Esophagus (tissue), 2 donors: ENCODE measurements around the gene PSMD9. TPM values are rescaled to one million over a fixed set of nuclear protein-coding genes. Genes with fewer than 3 reads are reported as not detected.
A peak's percentile ranks its signal among the peaks of the same experiment; 100 is the strongest.
"Not testable (repeated sequence)": the region's sequence is repeated elsewhere in the genome, so short reads cannot be mapped to it uniquely, and the experiment has no call there.

ENCODE experiments used
- H3K27ac ChIP-seq, 2 donors: one replicate each; pipeline ENCODE4 v1.5.1; 2013; ENCODE audit warnings: low read depth in 2 of 2, mild to moderate bottlenecking in 2 of 2, inconsistent platforms in 1 of 2, low read length in 1 of 2, moderate library complexity in 1 of 2
- H3K27me3 ChIP-seq, 2 donors: one replicate each; pipeline ENCODE4 v1.6.1; 2013; ENCODE audit warnings: low read length in 2 of 2, control low read depth in 1 of 2, mild to moderate bottlenecking in 1 of 2; ENCODE audit not compliant: insufficient read depth in 2 of 2, control insufficient read depth in 1 of 2
- H3K36me3 ChIP-seq, 2 donors: one replicate each; pipeline ENCODE4 v1.6.1; 2013; ENCODE audit warnings: low read length in 1 of 2; ENCODE audit not compliant: control insufficient read depth in 2 of 2, insufficient read depth in 2 of 2
- H3K4me1 ChIP-seq, 2 donors: one replicate each; pipeline ENCODE4 v1.6.1; 2013; ENCODE audit warnings: low read length in 1 of 2; ENCODE audit not compliant: control insufficient read depth in 2 of 2, insufficient read depth in 2 of 2
- H3K4me3 ChIP-seq, 2 donors: one replicate each; pipeline ENCODE4 v1.5.1; 2013; ENCODE audit warnings: low read length in 2 of 2, mild to moderate bottlenecking in 2 of 2, low read depth in 1 of 2, moderate library complexity in 1 of 2
- H3K9me3 ChIP-seq, 2 donors: one replicate each; pipeline ENCODE4 v1.6.1; 2013; ENCODE audit warnings: mild to moderate bottlenecking in 2 of 2, low read depth in 1 of 2, low read length in 1 of 2, moderate library complexity in 1 of 2; ENCODE audit not compliant: control insufficient read depth in 2 of 2, insufficient read depth in 1 of 2
- WGBS, 2 donors: extraction: QIAGEN DNeasy Blood & Tissue Kit; methylation state at CpG; one replicate each; pipeline ENCODE4 v1.1.7; 2013; 5-methylcytosine and 5-hydroxymethylcytosine counted together
- polyA plus RNA-seq, 2 donors: library from polyadenylated mRNA; stranded (reverse); fragments of 200-250 nt; gene quantifications; one replicate each; pipeline ENCODE4 v1.2.3, GENCODE V29; 2013
- donor health status: healthy with polysubstance abuse.
- donor health status: Bipolar disorder and iron deficiency.

Gene PSMD9
- polyA plus RNA-seq, 2 donors: 18.3 to 88.2 TPM

GRCh38 chr12:121857322-121858246, 31.0 kb upstream of the PSMD9 start:
- H3K4me1 ChIP-seq: no peaks in the 10 kb centered on the region
- H3K9me3 ChIP-seq: no peaks in the 10 kb centered on the region
- 83% methylated on average over 11 of the region's 11 CpGs for WGBS, 2 donors
- H3K4me3 ChIP-seq: no peak overlapping the region
- H3K27ac ChIP-seq: no peak overlapping the region
- H3K27me3 ChIP-seq: no peaks in the 10 kb centered on the region
- H3K36me3 ChIP-seq: no peaks in the 10 kb centered on the region

GRCh38 chr12:121858318-121858661, 30.3 kb upstream of the PSMD9 start:
- no peaks in the 10 kb centered on the region for H3K4me1 ChIP-seq
- H3K36me3 ChIP-seq: no peaks in the 10 kb centered on the region
- H3K27me3 ChIP-seq: no peaks in the 10 kb centered on the region
- H3K27ac ChIP-seq: peak overlapping the region; percentile 71 to 80
- 82 to 87% methylated on average over 10 of the region's 10 CpGs for whole genome bisulfite sequencing, 2 donors
- no peak overlapping the region for H3K4me3 ChIP-seq
- H3K9me3 ChIP-seq: no peaks in the 10 kb centered on the region

GRCh38 chr12:121858662-121859572, 29.7 kb upstream of the PSMD9 start, which contains the start of gene HPD:
Gene HPD (minus strand): TSS chr12:121858859. CDS start chr12:121858823, 36 bp downstream.
- Histone ChIP-seq H3K4me3 (no peak within 1 kb of the TSS), H3K27ac (peak within 1 kb of the TSS; percentile 71 to 80), H3K36me3 (no peaks in the 10 kb centered on the region), H3K4me1 (no peaks in the 10 kb centered on the region), H3K27me3 (no peaks in the 10 kb centered on the region), H3K9me3 (no peaks in the 10 kb centered on the region)
- 61 to 69% methylated on average over 16 of the region's 16 CpGs for WGBS, 2 donors

GRCh38 chr12:121860257-121860656, 28.3 kb upstream of the PSMD9 start:
- H3K9me3 ChIP-seq: no peaks in the 10 kb centered on the region
- 88 to 100% methylated on average over 1 of the region's 1 CpG for WGBS, 2 donors
- no peak overlapping the region for H3K4me3 ChIP-seq
- H3K27me3 ChIP-seq: no peaks in the 10 kb centered on the region
- H3K36me3 ChIP-seq: no peaks in the 10 kb centered on the region
- H3K27ac ChIP-seq: no peak overlapping the region
- no peaks in the 10 kb centered on the region for H3K4me1 ChIP-seq

- not testable (repeated sequence) for H3K27ac ChIP-seq, H3K27me3 ChIP-seq, H3K4me3 ChIP-seq, H3K36me3 ChIP-seq, H3K4me1 ChIP-seq, H3K9me3 ChIP-seq
- WGBS, 2 donors: 96 to 99% methylated on average over 4 of the region's 4 CpGs
Measured at GRCh38 chr12:121860699-121861098, 27.9 kb upstream of the PSMD9 start.

GRCh38 chr12:121861636-121862254, 26.8 kb upstream of the PSMD9 start:
- peak overlapping the region in 1 of 2 donors; percentile 15 for H3K27ac ChIP-seq
- WGBS, 2 donors: 29 to 32% methylated on average over 11 of the region's 11 CpGs
- no peaks in the 10 kb centered on the region for H3K9me3 ChIP-seq
- H3K36me3 ChIP-seq: no peaks in the 10 kb centered on the region
- H3K27me3 ChIP-seq: no peaks in the 10 kb centered on the region
- no peak overlapping the region for H3K4me3 ChIP-seq
- H3K4me1 ChIP-seq: no peaks in the 10 kb centered on the region

GRCh38 chr12:121866331-121866730, 22.3 kb upstream of the PSMD9 start:
- 68% methylated on average over 4 of the region's 4 CpGs for WGBS, 2 donors
- Histone ChIP-seq H3K27me3 (no peaks in the 10 kb centered on the region), H3K36me3 (no peaks in the 10 kb centered on the region)

GRCh38 chr12:121869229-121869628, 19.4 kb upstream of the PSMD9 start:
- WGBS, 2 donors: 89 to 93% methylated on average over 8 of the region's 8 CpGs
- not testable (repeated sequence) for H3K27ac ChIP-seq

More at GRCh38 chr12:121866331-121866730, 22.3 kb upstream of the PSMD9 start:
- Histone ChIP-seq H3K27ac (no peak overlapping the region), H3K4me1 (no peaks in the 10 kb centered on the region), H3K9me3 (no peaks in the 10 kb centered on the region), H3K4me3 (no peak overlapping the region)

GRCh38 chr12:121871467-121871866, 17.1 kb upstream of the PSMD9 start:
- Histone ChIP-seq H3K9me3 (no peaks in the 10 kb centered on the region), H3K4me1 (no peaks in the 10 kb centered on the region), H3K4me3 (no peak overlapping the region), H3K27me3 (no peaks in the 10 kb centered on the region), H3K36me3 (no peaks in the 10 kb centered on the region), H3K27ac (no peak overlapping the region)
- WGBS, 2 donors: 71 to 81% methylated on average over 3 of the region's 3 CpGs

More at GRCh38 chr12:121869229-121869628, 19.4 kb upstream of the PSMD9 start:
- not testable (repeated sequence) for H3K27me3 ChIP-seq, H3K9me3 ChIP-seq, H3K4me3 ChIP-seq, H3K36me3 ChIP-seq, H3K4me1 ChIP-seq
